NT2/D1 (cell line): ENCODE measurements around the gene CTNNA2.

ENCODE experiments used
- SUZ12 ChIP-seq: IDR thresholded peaks from 2 replicates; pipeline ENCODE4 v1.6.1; 2011; ENCODE audit not compliant: insufficient read length, insufficient read depth; ENCODE audit errors: extremely low read depth
- YY1 ChIP-seq: IDR thresholded peaks from 2 replicates; pipeline ENCODE4 v1.6.1; 2011; ENCODE audit not compliant: insufficient read length, insufficient read depth
- ZNF274 ChIP-seq: IDR thresholded peaks from 2 replicates; pipeline ENCODE4 v1.6.1; 2011; ENCODE audit warnings: mild to moderate bottlenecking, low read depth, low read length

- no peak for TF ChIP-seq SUZ12
- no peak for TF ChIP-seq ZNF274
- no peak for TF ChIP-seq YY1
Observed at GRCh38 chr2:80395251-80395650, 882.4 kb downstream of the CTNNA2 start.
